ENCODE measurements around the gene POLR3GL.
A peak's percentile ranks its signal among the peaks of the same experiment; 100 is the strongest.

The POLR3GL gene

DNA sequence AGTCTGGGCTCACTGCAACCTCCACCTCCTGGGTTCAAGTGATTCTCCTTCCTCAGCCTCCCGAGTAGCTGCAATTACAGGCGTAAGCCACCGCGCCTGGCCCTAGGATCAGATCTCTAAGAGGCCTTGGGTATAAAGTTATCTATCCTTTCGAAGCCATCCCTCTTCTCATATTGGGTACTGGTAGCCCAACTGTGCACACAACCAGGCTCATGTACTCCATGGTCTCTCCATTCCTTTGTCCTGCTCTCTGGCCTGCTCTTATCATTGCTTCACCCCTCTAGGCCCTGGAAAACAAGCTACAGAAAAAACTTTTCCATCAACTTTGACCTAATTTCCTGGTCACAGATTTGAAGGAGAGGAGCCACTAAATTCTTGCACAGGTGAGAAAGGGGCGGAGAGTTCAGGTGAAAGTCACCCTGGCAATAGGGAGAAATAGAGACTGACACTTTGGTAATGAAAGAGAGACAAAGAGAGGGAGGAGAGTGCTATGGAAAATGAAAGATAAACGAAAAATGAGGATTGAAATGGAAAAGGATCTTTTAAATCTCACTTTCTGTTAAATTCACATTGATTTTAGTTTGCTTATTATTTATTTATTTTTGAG lies 25.9 kb downstream of the POLR3GL start:
- Histone ChIP-seq H3K9me3 (ENCODE audit: control insufficient read depth, low read length) (no peaks in the 10 kb centered on the region), H3K4ac (ENCODE audit: low read depth in 1 of 2, low read length in 2 of 2) (no peak overlapping the region), H2BK12ac (ENCODE audit: low read length in 2 of 2) (no peak overlapping the region), H3K4me2 (ENCODE audit: low read length, poor library complexity, severe bottlenecking) (no peak overlapping the region), H3K14ac (ENCODE audit: low read length in 2 of 2) (no peak overlapping the region), H3K27ac (ENCODE audit: low read length, poor library complexity, severe bottlenecking) (no peak overlapping the region), H3K36me3 (ENCODE audit: control insufficient read depth in 1 of 2, insufficient read depth in 2 of 2, low read depth in 1 of 2, low read length in 2 of 2) (peaks cover 12 to 38% of the 10 kb centered on the region in 2 experiments), H3K79me1 (replicated peaks; ENCODE audit: low read length, poor library complexity, severe bottlenecking) (no peaks in the 10 kb centered on the region), H2AK5ac (ENCODE audit: low read length, severe bottlenecking) (no peak overlapping the region), H2AFZ (ENCODE audit: low read depth, low read length) (no peak overlapping the region), H2BK15ac (ENCODE audit: low read depth, poor library complexity, severe bottlenecking) (no peak overlapping the region), H2BK5ac (ENCODE audit: low read depth, low read length, poor library complexity, severe bottlenecking) (no peak overlapping the region), H3K4me1 (ENCODE audit: control insufficient read depth, insufficient read depth, low read depth, low read length) (peaks cover 8% of the 10 kb centered on the region), H4K8ac (ENCODE audit: low read length) (no peak overlapping the region), H3K18ac (ENCODE audit: low read depth in 1 of 2, low read length in 2 of 2) (no peak overlapping the region), H2BK120ac (ENCODE audit: low read depth, low read length) (no peak overlapping the region), H3K23ac (ENCODE audit: low read length in 2 of 2) (no peak overlapping the region), H3K4me3 (ENCODE audit: insufficient read depth in 1 of 2, low read depth in 1 of 2, low read length in 2 of 2) (no peak overlapping the region), H3K27me3 (ENCODE audit: control insufficient read depth in 1 of 2, insufficient read depth in 1 of 2, low read length in 2 of 2) (no peaks in the 10 kb centered on the region), H3K9ac (ENCODE audit: low read length) (no peak overlapping the region), H4K91ac (ENCODE audit: low read length) (no peak overlapping the region)
- 98% methylated on average over 6 of the region's 7 CpGs for WGBS
- no peak for DNase-seq

DNA sequence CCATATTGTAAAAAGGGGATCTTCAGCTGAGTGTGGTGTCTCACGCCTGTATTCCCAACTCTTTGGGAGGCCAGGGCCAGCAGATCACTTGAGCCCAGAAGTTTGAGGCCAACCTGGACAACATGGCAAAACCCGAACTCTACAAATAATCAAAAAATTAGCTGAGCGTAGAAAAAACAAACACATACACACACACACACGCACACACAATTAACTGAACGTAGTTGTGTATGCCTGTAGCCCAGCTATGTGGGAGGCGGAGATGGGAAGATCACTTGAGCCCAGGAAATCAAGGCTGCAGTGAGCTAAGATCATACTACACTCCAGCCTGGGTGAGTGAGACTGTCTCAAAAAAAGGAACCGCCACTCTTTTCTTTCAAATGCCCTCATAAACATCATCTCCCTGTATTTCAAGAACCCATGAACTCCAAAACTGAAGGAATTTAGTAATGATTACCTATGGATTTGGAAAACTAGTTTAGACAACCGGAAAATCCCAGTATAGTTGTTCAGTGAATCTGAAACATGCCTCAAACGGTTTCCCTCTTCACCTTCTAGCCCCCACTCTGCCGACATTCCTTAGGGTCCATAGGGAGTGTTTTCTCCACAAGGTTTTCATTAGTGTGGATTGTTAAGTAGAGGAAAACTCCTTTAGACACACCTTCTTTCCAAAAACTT lies 27.4 kb downstream of the POLR3GL start:
- H3K36me3 ChIP-seq (ENCODE audit: control insufficient read depth in 1 of 2, insufficient read depth in 2 of 2, low read depth in 1 of 2, low read length in 2 of 2): peaks cover 12 to 38% of the 10 kb centered on the region in 2 experiments
- no peak overlapping the region for H2BK12ac ChIP-seq (ENCODE audit: low read length in 2 of 2)
- H3K9ac ChIP-seq (ENCODE audit: low read length): peak overlapping the region; percentile 93
- no peak overlapping the region for H3K4ac ChIP-seq (ENCODE audit: low read depth in 1 of 2, low read length in 2 of 2)
- H2BK120ac ChIP-seq (ENCODE audit: low read depth, low read length): no peak overlapping the region
- no peak overlapping the region for H4K8ac ChIP-seq (ENCODE audit: low read length)
- H3K4me1 ChIP-seq (ENCODE audit: control insufficient read depth, insufficient read depth, low read depth, low read length): peaks cover 8% of the 10 kb centered on the region
- no peaks in the 10 kb centered on the region for H3K9me3 ChIP-seq (ENCODE audit: control insufficient read depth, low read length)
- H3K27ac ChIP-seq (ENCODE audit: low read length, poor library complexity, severe bottlenecking): no peak overlapping the region
- no peak for DNase-seq
- no peak overlapping the region for H2BK5ac ChIP-seq (ENCODE audit: low read depth, low read length, poor library complexity, severe bottlenecking)
- H3K79me1 ChIP-seq (replicated peaks; ENCODE audit: low read length, poor library complexity, severe bottlenecking): no peaks in the 10 kb centered on the region
- no peaks in the 10 kb centered on the region for H3K27me3 ChIP-seq (ENCODE audit: control insufficient read depth in 1 of 2, insufficient read depth in 1 of 2, low read length in 2 of 2)
- WGBS: 90% methylated on average over 6 of the region's 10 CpGs
- H3K18ac ChIP-seq (ENCODE audit: low read depth in 1 of 2, low read length in 2 of 2): no peak overlapping the region
- H2BK15ac ChIP-seq (ENCODE audit: low read depth, poor library complexity, severe bottlenecking): no peak overlapping the region
- H2AFZ ChIP-seq (ENCODE audit: low read depth, low read length): no peak overlapping the region
- H3K14ac ChIP-seq (ENCODE audit: low read length in 2 of 2): no peak overlapping the region
- no peak overlapping the region for H3K23ac ChIP-seq (ENCODE audit: low read length in 2 of 2)
- no peak overlapping the region for H2AK5ac ChIP-seq (ENCODE audit: low read length, severe bottlenecking)
- no peak overlapping the region for H4K91ac ChIP-seq (ENCODE audit: low read length)
- no peak overlapping the region for H3K4me2 ChIP-seq (ENCODE audit: low read length, poor library complexity, severe bottlenecking)
- H3K4me3 ChIP-seq (ENCODE audit: insufficient read depth in 1 of 2, low read depth in 1 of 2, low read length in 2 of 2): peak overlapping the region in 1 of 2 experiments; percentile 98

DNA sequence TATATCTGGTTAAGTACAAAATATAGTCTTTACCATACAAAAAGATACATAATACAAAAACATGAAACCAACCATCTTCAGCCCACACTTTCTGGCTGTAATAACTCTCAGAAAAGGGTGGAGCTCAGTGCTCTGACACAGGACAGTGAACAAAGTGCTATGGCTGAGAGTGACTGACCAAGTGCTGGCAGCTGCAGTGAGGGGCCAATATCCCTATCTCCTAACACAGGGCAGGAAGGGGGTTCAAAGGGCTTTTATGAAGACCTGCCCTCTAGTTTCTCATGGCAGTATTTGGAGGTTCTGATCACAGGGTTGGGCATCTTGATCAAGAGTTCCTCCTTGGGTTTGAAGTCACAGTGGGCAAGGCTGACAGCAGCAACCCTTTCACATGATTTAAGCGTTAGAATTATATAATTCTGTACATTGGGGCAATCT lies 28.0 kb downstream of the POLR3GL start:
- Histone ChIP-seq H2BK15ac (ENCODE audit: low read depth, poor library complexity, severe bottlenecking) (no peak overlapping the region), H2AK5ac (ENCODE audit: low read length, severe bottlenecking) (no peak overlapping the region), H3K79me1 (replicated peaks; ENCODE audit: low read length, poor library complexity, severe bottlenecking) (no peaks in the 10 kb centered on the region), H2BK5ac (ENCODE audit: low read depth, low read length, poor library complexity, severe bottlenecking) (no peak overlapping the region), H2BK12ac (ENCODE audit: low read length in 2 of 2) (no peak overlapping the region), H2BK120ac (ENCODE audit: low read depth, low read length) (no peak overlapping the region), H3K4ac (ENCODE audit: low read depth in 1 of 2, low read length in 2 of 2) (no peak overlapping the region), H3K18ac (ENCODE audit: low read depth in 1 of 2, low read length in 2 of 2) (no peak overlapping the region), H3K4me1 (ENCODE audit: control insufficient read depth, insufficient read depth, low read depth, low read length) (peaks cover 12% of the 10 kb centered on the region), H3K36me3 (ENCODE audit: control insufficient read depth in 1 of 2, insufficient read depth in 2 of 2, low read depth in 1 of 2, low read length in 2 of 2) (peaks cover 12 to 38% of the 10 kb centered on the region in 2 experiments), H3K4me2 (ENCODE audit: low read length, poor library complexity, severe bottlenecking) (peak overlapping the region; percentile 57), H3K14ac (ENCODE audit: low read length in 2 of 2) (no peak overlapping the region), H3K4me3 (ENCODE audit: insufficient read depth in 1 of 2, low read depth in 1 of 2, low read length in 2 of 2) (peak overlapping the region in 1 of 2 experiments; percentile 98), H3K9ac (ENCODE audit: low read length) (peak overlapping the region; percentile 93), H3K23ac (ENCODE audit: low read length in 2 of 2) (no peak overlapping the region), H3K27ac (ENCODE audit: low read length, poor library complexity, severe bottlenecking) (peak overlapping the region; percentile 9), H3K27me3 (ENCODE audit: control insufficient read depth in 1 of 2, insufficient read depth in 1 of 2, low read length in 2 of 2) (no peaks in the 10 kb centered on the region), H2AFZ (ENCODE audit: low read depth, low read length) (no peak overlapping the region), H4K8ac (ENCODE audit: low read length) (no peak overlapping the region), H4K91ac (ENCODE audit: low read length) (no peak overlapping the region), H3K9me3 (ENCODE audit: control insufficient read depth, low read length) (no peaks in the 10 kb centered on the region)
- no peak for DNase-seq
- WGBS: no CpG with 5 or more reads among the region's 1 CpG

DNA sequence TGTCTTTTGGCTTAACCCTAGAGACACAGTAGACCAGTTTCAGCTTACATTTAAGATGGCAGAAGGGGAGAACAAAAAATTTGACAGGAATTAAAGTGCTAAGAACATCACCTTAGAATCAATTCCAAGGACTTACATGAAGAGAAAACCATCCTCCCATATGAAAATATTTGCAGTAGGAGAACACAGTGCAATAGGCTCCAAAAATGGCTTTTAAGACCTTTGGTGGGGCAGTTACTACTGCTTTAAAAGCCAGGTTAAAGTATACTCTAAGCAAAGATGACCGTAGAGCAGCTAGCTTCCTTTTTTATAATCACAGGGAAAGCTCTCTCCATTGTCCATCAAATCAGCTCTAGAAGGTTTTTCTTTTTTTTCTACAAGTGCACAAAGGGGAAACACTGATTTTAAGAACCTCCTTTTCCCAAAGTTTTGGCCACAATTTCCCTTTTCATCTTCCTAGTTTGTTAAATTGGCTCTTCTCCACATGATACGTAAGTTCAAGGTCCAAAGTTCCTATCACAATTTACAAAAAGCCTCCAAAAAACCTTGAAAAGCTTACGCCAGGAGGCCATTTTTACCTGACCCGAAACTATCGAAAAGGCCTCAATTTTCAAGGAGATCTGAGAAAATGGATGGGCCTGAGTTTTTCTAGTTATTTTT lies 28.6 kb downstream of the POLR3GL start:
- Histone ChIP-seq H3K4me1 (ENCODE audit: control insufficient read depth, insufficient read depth, low read depth, low read length) (peaks cover 12% of the 10 kb centered on the region), H3K4me2 (ENCODE audit: low read length, poor library complexity, severe bottlenecking) (peak overlapping the region; percentile 24), H2AFZ (ENCODE audit: low read depth, low read length) (no peak overlapping the region), H3K4me3 (ENCODE audit: insufficient read depth in 1 of 2, low read depth in 1 of 2, low read length in 2 of 2) (peak overlapping the region in 1 of 2 experiments; percentile 98), H3K14ac (ENCODE audit: low read length in 2 of 2) (no peak overlapping the region), H3K36me3 (ENCODE audit: control insufficient read depth in 1 of 2, insufficient read depth in 2 of 2, low read depth in 1 of 2, low read length in 2 of 2) (peaks cover 12 to 38% of the 10 kb centered on the region in 2 experiments), H2AK5ac (ENCODE audit: low read length, severe bottlenecking) (no peak overlapping the region), H2BK5ac (ENCODE audit: low read depth, low read length, poor library complexity, severe bottlenecking) (no peak overlapping the region), H3K18ac (ENCODE audit: low read depth in 1 of 2, low read length in 2 of 2) (no peak overlapping the region), H3K79me1 (replicated peaks; ENCODE audit: low read length, poor library complexity, severe bottlenecking) (no peaks in the 10 kb centered on the region), H3K4ac (ENCODE audit: low read depth in 1 of 2, low read length in 2 of 2) (no peak overlapping the region), H3K27me3 (ENCODE audit: control insufficient read depth in 1 of 2, insufficient read depth in 1 of 2, low read length in 2 of 2) (no peaks in the 10 kb centered on the region), H2BK12ac (ENCODE audit: low read length in 2 of 2) (no peak overlapping the region), H3K23ac (ENCODE audit: low read length in 2 of 2) (no peak overlapping the region), H4K8ac (ENCODE audit: low read length) (no peak overlapping the region), H3K9me3 (ENCODE audit: control insufficient read depth, low read length) (no peaks in the 10 kb centered on the region), H2BK120ac (ENCODE audit: low read depth, low read length) (no peak overlapping the region), H3K9ac (ENCODE audit: low read length) (peak overlapping the region; percentile 93), H3K27ac (ENCODE audit: low read length, poor library complexity, severe bottlenecking) (no peak overlapping the region), H4K91ac (ENCODE audit: low read length) (no peak overlapping the region), H2BK15ac (ENCODE audit: low read depth, poor library complexity, severe bottlenecking) (no peak overlapping the region)
- no peak for DNase-seq
- WGBS: 98% methylated on average over 2 of the region's 5 CpGs
